KOPT-K1 (cell line): ENCODE measurements around the gene OR2AP1.
"Not testable (repeated sequence)": the region's sequence is repeated elsewhere in the genome, so short reads cannot be mapped to it uniquely, and the experiment has no call there.

ENCODE experiments used
- H3K27ac ChIP-seq: fragments of 200-600 bp; sonication (generic); 2 replicates; pipeline ENCODE4 v1.5.1; 2016; ENCODE audit warnings: antibody characterized with exemption, mild to moderate bottlenecking, low read depth, low read length; ENCODE audit not compliant: poor library complexity, severe bottlenecking
- H3K36me3 ChIP-seq: fragments of 200-600 bp; sonication (generic); 2 replicates; pipeline ENCODE4 v1.5.1; 2017; ENCODE audit warnings: antibody characterized with exemption, mild to moderate bottlenecking, low read length, moderate library complexity; ENCODE audit not compliant: insufficient read depth
- H3K9me3 ChIP-seq: fragments of 200-600 bp; sonication (generic); 2 replicates; pipeline ENCODE4 v1.5.1; 2017; ENCODE audit warnings: antibody characterized with exemption, low read length, mild to moderate bottlenecking; ENCODE audit not compliant: insufficient read depth, poor library complexity, severe bottlenecking

The OR2AP1 gene

DNA sequence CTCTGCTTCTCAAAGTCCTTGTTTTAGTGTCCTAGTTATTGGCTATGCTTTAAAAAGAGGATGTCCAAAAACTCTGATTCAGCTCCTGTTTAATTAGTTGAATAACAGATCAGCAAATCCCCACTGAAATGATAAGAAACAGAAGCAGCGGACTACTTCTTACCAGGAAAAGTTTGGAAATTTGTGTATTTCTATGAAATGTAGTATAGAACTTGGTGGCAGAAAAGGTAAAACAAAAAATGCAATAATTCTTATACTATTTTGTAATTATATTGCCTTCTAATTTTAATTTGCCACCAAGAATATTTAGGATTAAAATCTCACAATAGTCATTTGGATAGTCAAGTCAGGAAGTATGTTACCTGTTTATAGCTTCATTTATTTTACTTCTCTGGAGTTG is at the start of gene OR2AP1:
OR2AP1 (plus strand) TSS at position 301 of the 400 bp plus-strand sequence. CDS start 1,947 bp downstream, outside the sequence.
- Histone ChIP-seq H3K9me3 (peaks cover 25% of the 10 kb centered on the region), H3K36me3 (no peaks in the 10 kb centered on the region)

DNA sequence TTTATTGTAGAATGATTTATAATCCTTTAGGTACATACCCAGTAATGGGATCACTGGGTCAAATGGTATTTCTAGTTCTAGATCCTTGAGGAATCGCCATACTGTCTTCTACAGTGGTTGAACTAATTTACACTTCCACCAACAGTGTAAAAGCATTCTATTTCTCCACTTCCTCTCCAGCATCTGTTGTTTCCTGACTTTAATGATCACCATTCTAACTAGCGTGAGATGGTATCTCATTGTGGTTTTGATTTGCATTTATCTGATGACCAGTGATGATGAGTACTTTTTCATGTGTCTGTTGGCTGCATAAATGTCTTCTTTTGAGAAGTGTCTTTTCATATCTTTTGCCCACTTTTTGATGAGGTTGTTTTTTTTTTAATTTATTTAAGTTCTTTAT is 24.0 kb upstream of the OR2AP1 start:
- H3K27ac ChIP-seq, H3K9me3 ChIP-seq, H3K36me3 ChIP-seq: not testable (repeated sequence)

More for the DNA sequence above, at the start of gene OR2AP1:
- H3K27ac ChIP-seq, result no peak within 1 kb of the TSS

DNA sequence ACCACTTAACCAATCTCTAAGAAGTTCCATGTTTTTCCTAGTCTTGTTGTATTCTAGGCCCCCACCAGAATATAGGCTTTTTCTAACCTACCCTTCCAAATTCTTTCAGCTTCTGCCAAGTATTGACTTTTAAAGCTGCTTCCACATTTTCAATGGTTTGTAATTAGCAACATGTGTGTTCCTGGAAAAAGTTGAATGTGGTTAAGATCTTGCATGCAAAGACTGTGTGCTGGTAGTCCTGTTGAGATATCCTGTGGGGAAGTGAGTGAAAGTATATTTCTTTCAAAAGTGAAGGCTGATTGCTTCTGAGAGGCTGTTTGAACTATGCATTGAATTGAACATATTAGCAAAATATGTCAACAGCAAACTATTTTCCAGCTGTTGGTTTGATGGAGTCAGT is 23.5 kb upstream of the OR2AP1 start:
- Histone ChIP-seq H3K9me3 (peaks cover 5% of the 10 kb centered on the region), H3K27ac (no peak overlapping the region), H3K36me3 (no peaks in the 10 kb centered on the region)

DNA sequence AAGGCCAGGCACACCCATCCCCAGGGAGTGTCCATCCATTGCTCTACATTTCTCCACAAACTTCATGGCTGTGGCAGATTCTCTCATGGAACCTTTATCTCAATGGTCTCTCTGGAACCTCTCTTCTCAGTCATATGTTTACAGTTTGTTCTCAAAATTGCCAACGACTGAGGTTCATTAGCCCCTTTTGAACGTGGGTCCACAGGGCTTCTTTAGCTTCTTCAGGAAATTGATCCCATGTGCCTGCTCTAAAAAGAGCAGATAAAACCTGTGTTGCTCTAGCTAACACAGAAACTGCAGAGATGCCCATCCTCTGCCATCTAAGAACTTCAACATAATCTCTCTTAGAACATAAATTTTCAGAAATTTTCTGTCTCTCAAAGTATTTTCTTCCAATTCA is 23.0 kb upstream of the OR2AP1 start, which contains the start of gene OR6C4:
OR6C4 (plus strand) TSS at position 301 of the 400 bp plus-strand sequence. CDS start 1,625 bp downstream, outside the sequence.
- Histone ChIP-seq H3K27ac (no peak within 1 kb of the TSS), H3K9me3 (peaks cover 5% of the 10 kb centered on the region), H3K36me3 (no peaks in the 10 kb centered on the region)

- Histone ChIP-seq H3K36me3 (no peaks in the 10 kb centered on the region), H3K9me3 (no peaks in the 10 kb centered on the region), H3K27ac (no peak overlapping the region)
Observed at GRCh38 chr12:55554296-55554695, 18.0 kb upstream of the OR2AP1 start.

DNA sequence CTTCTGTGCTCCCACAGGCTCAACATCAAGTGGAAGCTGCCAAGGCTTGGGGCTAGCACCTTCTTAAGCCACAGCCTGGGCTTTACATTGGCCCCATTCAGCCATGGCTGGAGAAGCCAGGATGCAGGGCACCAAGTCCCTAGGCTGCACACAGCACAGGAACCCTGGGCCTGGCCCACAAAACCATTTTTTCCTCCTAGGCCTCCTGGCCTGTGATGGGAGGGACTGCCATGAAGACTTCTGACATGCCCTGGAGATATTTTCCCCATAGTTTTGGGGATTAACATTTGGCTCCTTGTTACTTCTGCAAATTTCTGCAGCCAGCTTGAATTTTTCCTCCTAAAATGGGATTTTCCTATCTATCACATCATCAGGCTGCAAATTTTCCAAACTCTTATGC is 2.2 kb upstream of the OR2AP1 start:
- H3K27ac ChIP-seq, H3K36me3 ChIP-seq: not testable (repeated sequence)
- peaks cover 25% of the 10 kb centered on the region for H3K9me3 ChIP-seq

GRCh38 chr12:55570689-55571088 is 1.6 kb upstream of the OR2AP1 start:
- H3K9me3 ChIP-seq, result peaks cover 25% of the 10 kb centered on the region
- not testable (repeated sequence) for H3K36me3 ChIP-seq

GRCh38 chr12:55582066-55582465 is 9.8 kb downstream of the OR2AP1 start:
- Histone ChIP-seq H3K36me3 (no peaks in the 10 kb centered on the region), H3K27ac (no peak overlapping the region), H3K9me3 (no peaks in the 10 kb centered on the region)

More at GRCh38 chr12:55570689-55571088, 1.6 kb upstream of the OR2AP1 start:
- H3K27ac ChIP-seq, result not testable (repeated sequence)

GRCh38 chr12:55585817-55586216 is 13.5 kb downstream of the OR2AP1 start:
- no peaks in the 10 kb centered on the region for H3K9me3 ChIP-seq
- H3K36me3 ChIP-seq, result no peaks in the 10 kb centered on the region
- H3K27ac ChIP-seq, result no peak overlapping the region

- not testable (repeated sequence) for H3K36me3 ChIP-seq, H3K27ac ChIP-seq, H3K9me3 ChIP-seq
Observed at GRCh38 chr12:55590152-55590551, 17.9 kb downstream of the OR2AP1 start.

DNA sequence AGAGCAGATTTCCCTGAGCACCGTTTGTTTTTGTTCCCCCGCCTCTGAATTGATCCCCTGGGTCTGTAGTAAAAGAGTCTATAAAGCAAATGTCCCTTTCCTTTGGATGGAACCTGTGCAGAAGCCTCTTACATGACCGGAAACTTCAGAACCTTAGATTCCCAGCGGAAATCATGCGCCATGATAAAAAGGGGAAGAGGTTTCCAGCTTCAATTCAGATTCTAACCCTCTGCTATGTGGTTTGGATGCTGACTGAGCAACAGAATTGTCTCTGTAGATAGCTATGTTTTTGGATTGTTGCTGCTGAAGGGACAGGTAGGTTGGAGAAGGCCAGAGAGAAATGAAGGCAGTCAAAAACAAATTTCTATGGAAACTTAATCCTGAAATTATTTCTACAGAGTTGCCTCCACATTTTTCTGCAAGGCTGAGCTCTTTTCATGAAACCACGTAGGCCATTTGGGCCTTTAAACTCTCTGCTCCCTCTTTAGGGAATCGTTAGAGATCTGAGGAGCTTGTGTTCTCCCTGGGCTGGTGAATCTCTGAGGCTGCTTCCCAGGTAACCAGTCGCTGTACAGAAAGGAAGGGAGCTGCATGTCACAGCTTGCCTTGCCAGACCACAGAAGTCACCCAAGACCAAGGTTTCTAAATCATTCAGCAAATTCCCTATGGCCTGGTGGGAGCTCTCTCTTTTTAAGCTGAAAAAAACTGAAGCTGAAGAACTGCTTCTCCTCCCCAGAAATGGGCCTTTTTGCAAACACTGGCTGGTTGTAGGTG is 35.7 kb downstream of the OR2AP1 start:
- no peaks in the 10 kb centered on the region for H3K36me3 ChIP-seq
- no peak overlapping the region for H3K27ac ChIP-seq
- no peaks in the 10 kb centered on the region for H3K9me3 ChIP-seq

- Histone ChIP-seq H3K27ac (no peak overlapping the region), H3K9me3 (no peaks in the 10 kb centered on the region), H3K36me3 (no peaks in the 10 kb centered on the region)
Observed at GRCh38 chr12:55610598-55610997, 38.3 kb downstream of the OR2AP1 start.

GRCh38 chr12:55612646-55613045 is 40.4 kb downstream of the OR2AP1 start:
- Histone ChIP-seq H3K9me3 (peaks cover 16% of the 10 kb centered on the region), H3K27ac (no peak overlapping the region), H3K36me3 (no peaks in the 10 kb centered on the region)

DNA sequence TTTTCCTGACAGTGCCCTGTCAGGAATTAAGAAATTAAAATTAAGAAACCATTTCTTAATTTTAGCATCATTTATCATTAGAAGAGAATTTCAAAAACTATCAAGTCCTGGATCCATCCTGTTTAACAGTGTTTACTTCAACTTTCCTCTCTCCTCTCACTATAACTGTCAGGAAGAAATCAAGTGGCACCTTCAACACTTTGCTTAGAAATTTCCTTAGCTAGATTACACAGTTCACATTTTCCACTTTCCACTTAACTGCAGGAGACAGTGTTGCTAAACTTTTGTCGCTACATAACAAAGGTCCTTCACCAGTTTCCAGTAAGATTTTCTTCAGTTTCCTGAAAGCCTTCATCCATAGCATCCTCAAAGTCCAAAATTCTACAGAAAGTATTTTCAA is 42.5 kb downstream of the OR2AP1 start:
- H3K27ac ChIP-seq, result no peak overlapping the region
- no peaks in the 10 kb centered on the region for H3K36me3 ChIP-seq
- H3K9me3 ChIP-seq, result peaks cover 16% of the 10 kb centered on the region

- Histone ChIP-seq H3K9me3 (peaks cover 16% of the 10 kb centered on the region), H3K27ac (no peak overlapping the region), H3K36me3 (no peaks in the 10 kb centered on the region)
Observed at GRCh38 chr12:55619354-55620138, 47.3 kb downstream of the OR2AP1 start.
